SK-N-SH (cell line): ENCODE measurements around the gene BBS9. TPM values are rescaled to one million over a fixed set of nuclear protein-coding genes. Genes with fewer than 3 reads are reported as not detected.

Source experiments
- CTCF ChIA-PET: fragments of 300-600, 350-600 bp; formaldehyde crosslinking; extraction: SDS; loops from one replicate; lab custom pipeline; 2021; lab: Yijun Ruan, JAX
- POLR2A ChIA-PET: fragments of 350-600 bp; sonication (Branson Sonifier 250); formaldehyde crosslinking; extraction: SDS; loops from one replicate; lab custom pipeline; 2020; ENCODE audit warnings: antibody characterized with exemption, inconsistent platforms; lab: Yijun Ruan, JAX
- DNase-seq: peaks from one replicate; pipeline ENCODE4 v3.0.0; 2012
- H2AFZ ChIP-seq: fragments of 200-600 bp; sonication (generic); 2 replicates; pipeline ENCODE4 v1.8.1; 2016; ENCODE audit warnings: antibody characterized with exemption, mild to moderate bottlenecking, low read depth
- H3F3A ChIP-seq: fragments of 200-600 bp; sonication (generic); replicated peaks from 2 replicates; pipeline ENCODE3; 2016; ENCODE audit warnings: antibody characterized with exemption, mild to moderate bottlenecking; ENCODE audit not compliant: insufficient read depth
- H3K27ac ChIP-seq, 2 experiments: fragments of 200-500 bp in 1 of 2; fragments of 200-600 bp in 1 of 2; sonication (Bioruptor generic) in 1 of 2; sonication (generic), shearing (Covaris generic) in 1 of 2; 2 replicates each; pipeline versions ENCODE4 v1.5.1 to v1.6.1; 2014 to 2016; ENCODE audit warnings: low read depth in 2 of 2, inconsistent platforms in 1 of 2, low read length in 1 of 2, mild to moderate bottlenecking in 1 of 2, mixed read lengths in 1 of 2
- H3K27me3 ChIP-seq: fragments of 200-600 bp; sonication (generic), shearing (Covaris generic); 2 replicates; pipeline ENCODE4 v1.6.1; 2016; ENCODE audit warnings: mixed run types; ENCODE audit not compliant: insufficient read depth
- H3K36me3 ChIP-seq, 2 experiments: fragments of 200-500 bp in 1 of 2; fragments of 200-600 bp in 1 of 2; sonication (Bioruptor generic) in 1 of 2; sonication (generic) in 1 of 2; replicated peaks in 1 of 2; 2 replicates each; pipeline versions ENCODE3 to v1.5.1; 2014 to 2016; ENCODE audit warnings: low read length in 1 of 2, mild to moderate bottlenecking in 1 of 2; ENCODE audit not compliant: insufficient read depth in 2 of 2, control insufficient read depth in 1 of 2
- H3K4me1 ChIP-seq, 2 experiments: fragments of 200-500 bp in 1 of 2; fragments of 200-600 bp in 1 of 2; sonication (Bioruptor generic) in 1 of 2; sonication (generic), shearing (Covaris generic) in 1 of 2; 2 replicates each; pipeline versions ENCODE4 v1.5.1 to v1.6.1; 2014 to 2016; ENCODE audit warnings: low read depth in 1 of 2, low read length in 1 of 2, mixed run types in 1 of 2; ENCODE audit not compliant: insufficient read depth in 2 of 2, control insufficient read depth in 1 of 2
- H3K4me2 ChIP-seq: fragments of 200-600 bp; sonication (generic), shearing (Covaris generic); 2 replicates; pipeline ENCODE4 v1.6.1; 2017; ENCODE audit warnings: mixed run types
- H3K4me3 ChIP-seq, 2 experiments: fragments of 200-500 bp in 1 of 2; fragments of 200-600 bp in 1 of 2; sonication (Bioruptor generic) in 1 of 2; sonication (generic), shearing (Covaris generic) in 1 of 2; 2 replicates each; pipeline versions ENCODE4 v1.5.1 to v1.8.1; 2014 to 2016; ENCODE audit warnings: low read depth in 2 of 2, inconsistent platforms in 1 of 2, low read length in 1 of 2, mild to moderate bottlenecking in 1 of 2, mixed read lengths in 1 of 2, moderate library complexity in 1 of 2
- H3K79me2 ChIP-seq: fragments of 200-600 bp; sonication (generic); 2 replicates; pipeline ENCODE4 v1.8.1; 2017; ENCODE audit warnings: mild to moderate bottlenecking; ENCODE audit not compliant: insufficient read depth
- H3K9ac ChIP-seq: fragments of 200-600 bp; sonication (generic); 2 replicates; pipeline ENCODE4 v1.6.1; 2017; ENCODE audit warnings: mixed run types
- H3K9me2 ChIP-seq: fragments of 200-600 bp; sonication (generic); 2 replicates; pipeline ENCODE4 v1.6.1; 2017; ENCODE audit warnings: mixed run types
- H3K9me3 ChIP-seq: fragments of 200-600 bp; sonication (generic); 2 replicates; pipeline ENCODE4 v1.6.1; 2017; ENCODE audit warnings: mixed run types, mild to moderate bottlenecking, moderate library complexity
- H4K20me1 ChIP-seq: fragments of 200-600 bp; sonication (generic); 2 replicates; pipeline ENCODE4 v1.6.1; 2017; ENCODE audit warnings: mild to moderate bottlenecking, mixed run types; ENCODE audit not compliant: insufficient read depth
- FOSL2 ChIP-seq: IDR thresholded peaks from 2 replicates; pipeline ENCODE4 v1.4.0; 2012; ENCODE audit warnings: low read depth, mild to moderate bottlenecking, moderate library complexity, borderline replicate concordance
- FOXJ3 ChIP-seq: sonication (generic); formaldehyde crosslinking; IDR thresholded peaks from 2 replicates; pipeline ENCODE4 v1.5.1; 2020; ENCODE audit warnings: mild to moderate bottlenecking, missing genetic modification reagents
- FOXM1 ChIP-seq: IDR thresholded peaks from 2 replicates; pipeline ENCODE4 v1.4.0; 2012; ENCODE audit warnings: low read depth, mild to moderate bottlenecking
- GATA2 ChIP-seq: sonication (generic); formaldehyde crosslinking; IDR thresholded peaks from 2 replicates; pipeline ENCODE4 v1.5.0; 2020; ENCODE audit warnings: mild to moderate bottlenecking, missing genetic modification reagents
- MEF2A ChIP-seq: IDR thresholded peaks from 2 replicates; pipeline ENCODE4 v1.4.0; 2012; ENCODE audit warnings: low read depth, borderline replicate concordance
- MXI1 ChIP-seq: IDR thresholded peaks from 2 replicates; pipeline ENCODE4 v1.6.1; 2012; ENCODE audit warnings: mild to moderate bottlenecking, low read depth, low read length, improper control_type of control experiment
- RAD21 ChIP-seq: IDR thresholded peaks from 2 replicates; pipeline ENCODE4 v1.6.1; 2012; ENCODE audit warnings: mild to moderate bottlenecking, low read length
- SMC3 ChIP-seq: IDR thresholded peaks from 2 replicates; pipeline ENCODE4 v1.6.1; 2012; ENCODE audit warnings: low read depth, low read length, improper control_type of control experiment
- TCF12 ChIP-seq: IDR thresholded peaks from 2 replicates; pipeline ENCODE4 v1.4.0; 2012
- TEAD4 ChIP-seq: IDR thresholded peaks from 2 replicates; pipeline ENCODE4 v1.4.0; 2012; ENCODE audit warnings: mild to moderate bottlenecking, borderline replicate concordance; ENCODE audit not compliant: insufficient read depth
- WGBS: methylation state at CpG from one replicate; pipeline ENCODE4 v1.1.6; 2017; ENCODE audit warnings: low lambda C conversion rate; 5-methylcytosine and 5-hydroxymethylcytosine counted together
- polyA plus RNA-seq, 3 experiments: library from polyadenylated mRNA; depleted of rRNA; stranded (reverse); fragments of >200 nt; gene quantifications; 2 replicates each; pipeline ENCODE4 v1.2.3, GENCODE V29; 2012
- TF ChIP-seq, protein P1 (sequence below): fragments of 150-350 bp; IDR thresholded peaks from 2 replicates; pipeline ENCODE4 v1.6.1; 2017; ENCODE audit warnings: antibody characterized with exemption, low read length, low read depth, borderline replicate concordance
- TF ChIP-seq, protein P2 (sequence below): IDR thresholded peaks from 2 replicates; pipeline ENCODE4; 2012
- TF ChIP-seq, protein P3 (sequence below): IDR thresholded peaks from 2 replicates; pipeline ENCODE4 v1.4.0; 2012; ENCODE audit warnings: low read depth, borderline replicate concordance
- TF ChIP-seq, protein P4 (sequence below): IDR thresholded peaks from 2 replicates; pipeline ENCODE4 v1.4.0; 2012; ENCODE audit warnings: low read depth, borderline replicate concordance

The BBS9 gene
- polyA plus RNA-seq, 1 of the 3 experiments (the other 2 are of a cell fraction) = 7.5 TPM

DNA sequence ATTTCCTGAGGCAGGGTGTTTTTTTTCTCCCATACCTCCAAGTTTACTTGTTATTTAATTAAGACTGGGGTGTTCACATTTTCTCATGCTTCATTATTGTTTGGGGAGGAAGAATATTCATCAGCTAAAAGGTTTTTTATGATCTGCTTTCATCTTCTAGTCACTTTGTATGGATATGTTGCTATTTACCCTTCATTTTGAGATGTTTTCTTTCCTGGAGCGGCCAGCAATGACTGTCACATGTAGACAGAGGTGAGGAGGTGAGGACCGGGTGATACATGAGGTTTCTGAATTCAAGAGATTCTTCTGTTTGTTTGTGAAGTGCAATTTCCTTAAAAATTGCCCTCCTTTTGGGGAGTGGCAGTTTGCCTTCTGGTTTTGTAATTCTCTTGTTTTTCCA, 514.2 kb downstream of the BBS9 start:
- Histone ChIP-seq H3K9me3 (no peaks in the 10 kb centered on the region), H3F3A (no peaks in the 10 kb centered on the region), H3K9me2 (no peaks in the 10 kb centered on the region), H3K36me3 (no peaks in the 10 kb centered on the region), H3K9ac (no peak overlapping the region), H3K4me3 (no peak overlapping the region), H3K4me1 (peaks cover 8 to 12% of the 10 kb centered on the region in 2 experiments), H3K79me2 (no peaks in the 10 kb centered on the region), H3K4me2 (no peak overlapping the region), H2AFZ (no peak overlapping the region), H3K27ac (no peak overlapping the region), H3K27me3 (no peaks in the 10 kb centered on the region), H4K20me1 (no peaks in the 10 kb centered on the region)
- ChIA-PET CTCF (no interaction called here), POLR2A (no interaction called here)
- WGBS = 59% methylated on average over 2 of the region's 2 CpGs
- DNase-seq = no peak
- TF ChIP-seq, protein P1, sequence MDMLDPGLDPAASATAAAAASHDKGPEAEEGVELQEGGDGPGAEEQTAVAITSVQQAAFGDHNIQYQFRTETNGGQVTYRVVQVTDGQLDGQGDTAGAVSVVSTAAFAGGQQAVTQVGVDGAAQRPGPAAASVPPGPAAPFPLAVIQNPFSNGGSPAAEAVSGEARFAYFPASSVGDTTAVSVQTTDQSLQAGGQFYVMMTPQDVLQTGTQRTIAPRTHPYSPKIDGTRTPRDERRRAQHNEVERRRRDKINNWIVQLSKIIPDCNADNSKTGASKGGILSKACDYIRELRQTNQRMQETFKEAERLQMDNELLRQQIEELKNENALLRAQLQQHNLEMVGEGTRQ = no peak

DNA sequence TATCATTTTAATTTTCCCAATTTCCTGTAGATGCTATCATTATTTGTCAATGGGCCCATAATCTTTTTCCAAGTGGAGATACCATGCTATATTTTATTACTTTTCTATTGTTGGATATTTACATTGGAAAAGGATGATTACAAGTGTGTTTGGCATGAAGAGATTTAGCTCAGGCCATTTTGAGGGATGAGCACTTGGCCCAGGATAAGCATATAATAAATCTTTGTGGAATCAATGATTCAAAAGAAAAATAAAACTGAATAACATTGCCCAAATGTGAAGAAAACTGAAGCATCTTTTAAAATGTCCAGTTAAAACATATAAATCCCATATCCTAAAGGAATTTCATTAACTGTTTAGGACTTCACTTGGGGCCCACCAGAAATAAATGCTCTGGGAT, 515.1 kb downstream of the BBS9 start:
- H3K4me2 ChIP-seq = no peak overlapping the region

DNA sequence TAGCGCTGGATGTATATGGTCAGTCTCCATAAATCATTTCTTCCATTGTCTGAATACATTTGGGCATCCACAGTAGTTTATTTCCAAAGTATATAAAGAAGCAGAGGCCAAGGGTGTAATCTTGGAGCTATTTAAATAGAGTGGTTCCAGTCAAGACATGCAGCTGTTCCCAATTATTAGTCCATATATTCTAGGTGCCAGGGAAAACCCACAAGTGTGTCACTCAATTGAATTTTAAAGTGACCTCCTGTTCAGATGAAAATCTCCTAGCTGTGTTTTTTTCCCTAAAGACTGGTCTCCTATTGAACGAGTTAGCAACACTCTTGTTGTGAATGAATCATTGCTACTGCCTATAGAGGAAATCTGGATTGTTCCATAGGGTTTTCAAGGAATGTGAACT, 515.7 kb downstream of the BBS9 start:
- Histone ChIP-seq H3K9ac (no peak overlapping the region), H3K4me3 (no peak overlapping the region), H3K27ac (no peak overlapping the region), H3F3A (no peaks in the 10 kb centered on the region), H3K4me1 (peaks cover 8 to 10% of the 10 kb centered on the region in 2 experiments), H2AFZ (no peak overlapping the region), H3K79me2 (no peaks in the 10 kb centered on the region), H3K36me3 (no peaks in the 10 kb centered on the region), H3K4me2 (no peak overlapping the region), H3K9me2 (no peaks in the 10 kb centered on the region), H3K27me3 (no peaks in the 10 kb centered on the region), H3K9me3 (no peaks in the 10 kb centered on the region), H4K20me1 (no peaks in the 10 kb centered on the region)
- TF ChIP-seq SMC3 = no peak
- TF ChIP-seq FOXM1 = no peak
- peak; percentile 42; the same call in 1 of the 2 replicates for TF ChIP-seq TCF12
- TF ChIP-seq MXI1 = no peak
- no peak for TF ChIP-seq RAD21
- TF ChIP-seq, protein P2, sequence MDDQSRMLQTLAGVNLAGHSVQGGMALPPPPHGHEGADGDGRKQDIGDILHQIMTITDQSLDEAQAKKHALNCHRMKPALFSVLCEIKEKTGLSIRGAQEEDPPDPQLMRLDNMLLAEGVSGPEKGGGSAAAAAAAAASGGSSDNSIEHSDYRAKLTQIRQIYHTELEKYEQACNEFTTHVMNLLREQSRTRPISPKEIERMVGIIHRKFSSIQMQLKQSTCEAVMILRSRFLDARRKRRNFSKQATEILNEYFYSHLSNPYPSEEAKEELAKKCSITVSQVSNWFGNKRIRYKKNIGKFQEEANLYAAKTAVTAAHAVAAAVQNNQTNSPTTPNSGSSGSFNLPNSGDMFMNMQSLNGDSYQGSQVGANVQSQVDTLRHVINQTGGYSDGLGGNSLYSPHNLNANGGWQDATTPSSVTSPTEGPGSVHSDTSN = no peak
- TF ChIP-seq, protein P3, sequence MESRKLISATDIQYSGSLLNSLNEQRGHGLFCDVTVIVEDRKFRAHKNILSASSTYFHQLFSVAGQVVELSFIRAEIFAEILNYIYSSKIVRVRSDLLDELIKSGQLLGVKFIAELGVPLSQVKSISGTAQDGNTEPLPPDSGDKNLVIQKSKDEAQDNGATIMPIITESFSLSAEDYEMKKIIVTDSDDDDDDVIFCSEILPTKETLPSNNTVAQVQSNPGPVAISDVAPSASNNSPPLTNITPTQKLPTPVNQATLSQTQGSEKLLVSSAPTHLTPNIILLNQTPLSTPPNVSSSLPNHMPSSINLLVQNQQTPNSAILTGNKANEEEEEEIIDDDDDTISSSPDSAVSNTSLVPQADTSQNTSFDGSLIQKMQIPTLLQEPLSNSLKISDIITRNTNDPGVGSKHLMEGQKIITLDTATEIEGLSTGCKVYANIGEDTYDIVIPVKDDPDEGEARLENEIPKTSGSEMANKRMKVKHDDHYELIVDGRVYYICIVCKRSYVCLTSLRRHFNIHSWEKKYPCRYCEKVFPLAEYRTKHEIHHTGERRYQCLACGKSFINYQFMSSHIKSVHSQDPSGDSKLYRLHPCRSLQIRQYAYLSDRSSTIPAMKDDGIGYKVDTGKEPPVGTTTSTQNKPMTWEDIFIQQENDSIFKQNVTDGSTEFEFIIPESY = no peak
- ChIA-PET CTCF (no interaction called here), POLR2A (no interaction called here)
- no peak for DNase-seq
- WGBS = 63% methylated on average over 2 of the region's 2 CpGs

More for the DNA sequence above, 515.1 kb downstream of the BBS9 start:
- peaks cover 8 to 12% of the 10 kb centered on the region in 2 experiments for H3K4me1 ChIP-seq
- TF ChIP-seq FOSL2 (no peak), GATA2 (CRISPR knock-in tag) (no peak), FOXJ3 (CRISPR knock-in tag) (no peak), MEF2A (no peak), TEAD4 (no peak)
- TF ChIP-seq, protein P4, sequence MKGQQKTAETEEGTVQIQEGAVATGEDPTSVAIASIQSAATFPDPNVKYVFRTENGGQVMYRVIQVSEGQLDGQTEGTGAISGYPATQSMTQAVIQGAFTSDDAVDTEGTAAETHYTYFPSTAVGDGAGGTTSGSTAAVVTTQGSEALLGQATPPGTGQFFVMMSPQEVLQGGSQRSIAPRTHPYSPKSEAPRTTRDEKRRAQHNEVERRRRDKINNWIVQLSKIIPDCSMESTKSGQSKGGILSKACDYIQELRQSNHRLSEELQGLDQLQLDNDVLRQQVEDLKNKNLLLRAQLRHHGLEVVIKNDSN = no peak
- TF ChIP-seq, all 33 proteins: peak for 0
- no peak overlapping the region for H3K27ac ChIP-seq
- H3K36me3 ChIP-seq = no peaks in the 10 kb centered on the region
- no peak overlapping the region for H3K9ac ChIP-seq
- no peaks in the 10 kb centered on the region for H4K20me1 ChIP-seq
- no peaks in the 10 kb centered on the region for H3F3A ChIP-seq
- no peaks in the 10 kb centered on the region for H3K79me2 ChIP-seq
- CTCF ChIA-PET = no interaction called here
- H3K27me3 ChIP-seq = no peaks in the 10 kb centered on the region
- H3K9me2 ChIP-seq = no peaks in the 10 kb centered on the region
- H2AFZ ChIP-seq = no peak overlapping the region
- H3K4me3 ChIP-seq = no peak overlapping the region
- no peaks in the 10 kb centered on the region for H3K9me3 ChIP-seq
- no peak for DNase-seq
- POLR2A ChIA-PET = no interaction called here
